Measurements from ENCODE around the gene CRYM. TPM values are rescaled to one million over a fixed set of nuclear protein-coding genes. Genes with fewer than 3 reads are reported as not detected.

Gene CRYM
- 0.37 and 0.59 TPM in 2 replicates for total RNA-seq

DNA sequence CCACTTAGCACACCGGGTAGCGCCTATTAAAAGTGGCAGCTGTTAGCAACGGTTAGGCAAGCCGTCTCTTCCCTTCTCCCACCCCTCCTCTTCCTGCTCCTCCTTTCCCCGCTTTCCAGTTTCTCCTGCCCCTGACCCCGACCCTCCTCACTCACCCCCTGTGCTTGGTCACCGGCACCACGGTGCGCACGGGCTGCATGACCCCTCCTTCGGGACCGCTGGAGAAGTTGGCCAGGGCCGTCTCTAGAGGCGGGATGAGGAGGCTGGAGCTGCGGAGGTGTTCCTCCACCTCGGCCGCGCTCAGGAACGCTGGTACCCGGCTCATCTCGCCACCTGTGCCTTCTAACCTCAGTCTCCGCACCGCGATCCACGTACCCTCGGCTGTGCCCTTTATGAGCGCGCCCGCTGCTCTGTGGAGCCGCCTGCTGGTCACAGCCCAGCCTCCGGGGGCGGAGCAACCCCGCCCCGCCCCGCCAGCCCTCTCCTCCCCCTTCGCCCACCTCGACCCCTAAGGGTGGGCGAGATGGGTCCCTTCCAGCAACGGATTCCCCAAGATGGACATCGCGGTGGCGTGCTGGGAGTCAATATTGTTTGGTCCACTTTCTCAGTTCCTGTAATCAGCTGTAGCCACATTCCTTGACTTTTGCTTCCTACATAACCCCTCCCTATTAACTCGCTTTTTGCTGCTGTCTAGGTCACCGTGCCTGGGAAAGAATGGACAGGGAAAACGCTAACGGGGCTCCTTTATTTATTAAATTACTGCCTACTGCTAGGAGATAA, at the start of gene CRYM:
TSS of gene CRYM (minus strand) at position 364 of the 780 bp plus-strand sequence. CDS start at position 325, 39 bp downstream.

GRCh38 chr16:21233521-21234150, 44.5 kb downstream of the CRYM start, which contains the start of gene ANKS4B:
Gene ANKS4B, plus strand, starts transcription at chr16:21233699. Its CDS starts 39 bp downstream, at chr16:21233738.

GRCh38 chr16:21211486-21211885, 66.6 kb downstream of the CRYM start, which contains the start of gene ZP2:
Gene ZP2, minus strand, starts transcription at chr16:21211574. Its CDS starts 27 bp downstream, at chr16:21211547.

Other genes with a start within 250 kb of the CRYM start
- under 0.01 TPM in 1 of 2 replicates, not detected in the other for gene DNAH3, start 127.4 kb downstream of the CRYM start, total RNA-seq
- 23.1 and 32.7 TPM in 2 replicates for gene LDAF1, start 119.6 kb downstream of the CRYM start, total RNA-seq
- gene ZP2, start 66.7 kb downstream of the CRYM start, total RNA-seq, result not detected in 2 replicates
- not detected in 2 replicates for gene ANKS4B, start 44.6 kb downstream of the CRYM start, total RNA-seq

Measured in subcutaneous preadipocyte (primary cell).